ENCODE measurements around the gene TRIM40.

DNA sequence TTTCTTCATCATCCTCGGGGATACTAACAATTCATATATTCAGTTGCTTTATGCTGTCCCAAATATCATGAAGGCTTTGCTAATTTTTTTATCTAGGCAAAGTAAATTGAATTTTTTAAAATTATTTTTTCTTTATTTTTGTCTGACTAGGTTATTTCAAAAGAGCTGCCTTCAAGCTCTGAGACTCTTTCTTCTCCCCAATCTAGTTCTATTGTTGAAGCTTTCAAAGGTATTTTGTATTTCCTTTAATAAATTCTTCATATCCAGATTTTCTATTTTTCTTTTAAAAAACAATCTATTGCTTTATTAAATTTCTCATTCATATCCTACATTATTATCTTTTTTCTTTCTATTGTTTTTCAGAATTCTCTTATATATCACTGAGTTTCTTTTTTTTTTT is 44.2 kb downstream of the TRIM40 start:
- TF ChIP-seq CTCF (IDR thresholded peaks at IDR 0.05), result no peak
- no peak for TF ChIP-seq POLR2A (IDR thresholded peaks at IDR 0.05)

Data from lower leg skin (tissue), 3 donors.